ENCODE data around the gene ABHD1.

DNA sequence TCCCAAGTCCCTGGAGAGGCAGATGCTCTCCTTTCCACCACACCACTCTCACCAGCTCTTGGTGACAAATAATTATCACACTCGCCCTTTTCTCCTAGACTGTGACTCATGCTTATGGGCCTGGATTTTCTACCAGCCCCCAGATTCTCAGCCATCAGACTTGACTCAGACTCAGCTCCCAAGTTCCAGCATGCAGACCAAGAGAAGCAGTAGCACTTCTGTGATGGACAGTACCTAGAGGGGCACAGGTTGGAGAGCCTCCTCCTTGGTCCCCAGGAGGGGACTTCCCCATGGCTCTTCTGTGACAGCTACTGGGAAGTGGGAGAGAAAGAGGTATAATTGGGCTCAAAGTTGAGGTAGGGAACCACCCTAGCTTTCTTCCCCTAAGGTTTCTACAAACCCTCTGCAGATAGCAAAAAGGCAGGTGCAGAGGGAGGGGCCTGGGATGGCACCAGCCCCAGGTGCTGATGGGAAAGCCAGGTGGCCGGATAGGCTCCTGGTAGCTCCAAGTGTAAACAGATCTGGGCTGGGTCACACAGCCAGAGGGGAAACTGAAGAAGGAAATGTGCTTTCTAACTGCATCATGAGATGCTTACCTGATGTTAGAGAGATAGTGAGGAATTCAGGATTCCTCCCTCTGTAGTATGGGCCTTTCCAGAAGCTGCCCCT, 29.3 kb downstream of the ABHD1 start:
- TF ChIP-seq, protein P1, sequence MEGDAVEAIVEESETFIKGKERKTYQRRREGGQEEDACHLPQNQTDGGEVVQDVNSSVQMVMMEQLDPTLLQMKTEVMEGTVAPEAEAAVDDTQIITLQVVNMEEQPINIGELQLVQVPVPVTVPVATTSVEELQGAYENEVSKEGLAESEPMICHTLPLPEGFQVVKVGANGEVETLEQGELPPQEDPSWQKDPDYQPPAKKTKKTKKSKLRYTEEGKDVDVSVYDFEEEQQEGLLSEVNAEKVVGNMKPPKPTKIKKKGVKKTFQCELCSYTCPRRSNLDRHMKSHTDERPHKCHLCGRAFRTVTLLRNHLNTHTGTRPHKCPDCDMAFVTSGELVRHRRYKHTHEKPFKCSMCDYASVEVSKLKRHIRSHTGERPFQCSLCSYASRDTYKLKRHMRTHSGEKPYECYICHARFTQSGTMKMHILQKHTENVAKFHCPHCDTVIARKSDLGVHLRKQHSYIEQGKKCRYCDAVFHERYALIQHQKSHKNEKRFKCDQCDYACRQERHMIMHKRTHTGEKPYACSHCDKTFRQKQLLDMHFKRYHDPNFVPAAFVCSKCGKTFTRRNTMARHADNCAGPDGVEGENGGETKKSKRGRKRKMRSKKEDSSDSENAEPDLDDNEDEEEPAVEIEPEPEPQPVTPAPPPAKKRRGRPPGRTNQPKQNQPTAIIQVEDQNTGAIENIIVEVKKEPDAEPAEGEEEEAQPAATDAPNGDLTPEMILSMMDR (IDR thresholded peaks at IDR 0.05) = no peak
- TF ChIP-seq POLR2A (IDR thresholded peaks at IDR 0.05) = no peak
